ENCODE data around the gene TESK1. TPM values are rescaled to one million over a fixed set of nuclear protein-coding genes. Genes with fewer than 3 reads are reported as not detected.

TESK1 gene
- total and polyA plus RNA-seq, 2 of the 8 experiments (the other 6 are each of a cell fraction or from before 2014, with no cell fraction given), result 13.5 to 13.9 TPM

DNA sequence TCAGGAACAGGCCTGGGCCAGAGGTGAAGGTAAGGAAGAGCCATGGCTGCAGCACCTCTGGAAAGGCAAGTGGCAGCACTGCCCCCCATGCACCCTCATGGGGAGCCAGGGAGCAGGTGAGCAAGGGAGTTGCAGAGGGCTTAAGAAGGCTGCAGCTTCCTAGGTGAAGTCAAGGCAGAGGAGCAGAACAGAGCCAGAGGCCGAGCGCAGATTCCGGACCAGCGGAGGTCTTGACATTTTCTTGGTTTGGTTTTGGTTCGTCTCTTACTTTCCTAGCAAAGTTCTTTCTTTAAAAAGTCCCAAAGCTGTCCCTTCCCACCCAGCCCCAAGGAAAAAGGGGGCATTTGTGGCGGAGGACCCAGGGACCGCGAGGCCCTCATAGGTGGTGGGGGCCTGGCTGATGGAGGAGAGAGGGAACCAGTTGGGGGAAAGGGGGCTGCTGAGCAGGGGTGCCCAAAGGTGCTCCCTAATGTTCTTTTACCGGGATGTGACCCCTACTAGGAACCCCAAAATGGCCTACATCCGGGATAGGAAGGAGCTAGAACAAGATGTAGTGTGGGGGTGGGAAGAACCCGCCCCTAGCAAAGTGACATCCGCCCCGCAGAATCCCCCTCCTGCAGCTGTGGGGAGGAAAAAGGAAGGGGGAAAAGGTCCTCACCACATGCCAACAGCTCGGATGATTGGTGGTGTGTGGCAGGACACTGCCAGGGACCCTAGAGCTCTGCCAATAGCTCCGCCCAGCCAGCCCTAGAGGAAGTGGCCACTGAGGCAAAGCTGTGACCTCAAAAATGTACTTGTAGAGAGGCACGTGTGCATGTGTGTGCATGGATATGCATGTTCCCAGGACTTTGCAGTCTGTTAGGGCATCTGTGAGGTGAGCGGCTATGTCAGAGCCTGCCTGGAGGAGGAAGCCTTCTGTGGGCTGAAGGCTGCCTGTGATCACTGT is 14.1 kb downstream of the TESK1 start:
- Histone ChIP-seq H3K4ac (replicated peaks; ENCODE audit: insufficient read length, low read depth, low read length) (no peak overlapping the region), H3K4me1 (replicated peaks in 1 of 4; ENCODE audit: control insufficient read depth in 3 of 4, insufficient read depth in 4 of 4, low read length in 3 of 4) (peaks cover 0 to 9% (median 5%) of the 10 kb centered on the region in 4 experiments; a peak in 4 of 7 replicates), H3K27ac (ENCODE audit: low read depth, low read length) (no peak overlapping the region), H2BK20ac (ENCODE audit: low read length) (no peak overlapping the region), H3K18ac (ENCODE audit: extremely low read depth, low read length) (no peak overlapping the region), H3K56ac (replicated peaks; ENCODE audit: insufficient read length, low read depth, low read length) (no peak overlapping the region), H3K4me3 (ENCODE audit: extremely low read depth in 1 of 4, insufficient read depth in 2 of 4, low read depth in 3 of 4, low read length in 4 of 4) (no peak overlapping the region), H3K4me2 (ENCODE audit: insufficient read depth in 1 of 2, low read depth in 2 of 2, low read length in 2 of 2) (no peak overlapping the region), H3K79me2 (ENCODE audit: control insufficient read depth in 1 of 2, insufficient read depth in 2 of 2, low read length in 2 of 2) (no peaks in the 10 kb centered on the region), H4K8ac (ENCODE audit: extremely low read depth, insufficient read depth, low read length) (no peak overlapping the region), H4K5ac (ENCODE audit: insufficient read length, low read depth, low read length) (no peak overlapping the region), H2BK120ac (replicated peaks; ENCODE audit: low read depth, low read length) (no peak overlapping the region), H2AFZ (ENCODE audit: low read length) (no peak overlapping the region), H2BK15ac (ENCODE audit: low read length) (peak overlapping the region; percentile 90; the same call in 1 of the 2 replicates), H3K27me3 (replicated peaks in 1 of 4; ENCODE audit: control insufficient read depth in 3 of 4, extremely low read depth in 1 of 4, insufficient read depth in 3 of 4, low read length in 3 of 4) (peaks cover 0 to 18% (median 14%) of the 10 kb centered on the region in 4 experiments; a peak in 4 of 7 replicates), H3K9ac (replicated peaks in 1 of 4; ENCODE audit: extremely low read depth in 1 of 4, low read depth in 3 of 4, low read length in 3 of 4) (no peak overlapping the region), H3K9me3 (ENCODE audit: insufficient read depth in 2 of 2, low read depth in 1 of 2, low read length in 1 of 2) (no peaks in the 10 kb centered on the region), H3K79me1 (ENCODE audit: low read depth, low read length) (no peaks in the 10 kb centered on the region), H2BK12ac (ENCODE audit: low read depth, low read length) (no peak overlapping the region), H3K36me3 (ENCODE audit: control insufficient read depth in 2 of 4, insufficient read depth in 4 of 4, low read length in 3 of 4) (no peaks in the 10 kb centered on the region), H2BK5ac (ENCODE audit: low read depth, low read length) (no peak overlapping the region; the same call in 1 of the 2 replicates), H3K23ac (ENCODE audit: insufficient read length) (no peak overlapping the region), H2AK5ac (ENCODE audit: low read depth, low read length) (no peak overlapping the region), H3K23me2 (ENCODE audit: low read depth, low read length) (peaks cover 9% of the 10 kb centered on the region), H3K14ac (ENCODE audit: insufficient read length) (no peak overlapping the region), H4K91ac (replicated peaks; ENCODE audit: insufficient read length, low read length) (no peak overlapping the region), H4K20me1 (replicated peaks in 1 of 2; ENCODE audit: control insufficient read depth in 1 of 2, insufficient read depth in 2 of 2, low read length in 2 of 2) (no peaks in the 10 kb centered on the region)
- ChIA-PET POLR2A (ENCODE audit: partially characterized antibody) (interaction anchor here (0.9 to 1.2 kb wide), 3 partner anchors 28 to 32 kb away, joined by 3 read pairs; partner anchors contain the start of gene SIT1), CTCF (ENCODE audit: partially characterized antibody) (interaction anchor here (0.8 to 4.1 kb wide), 9 partner anchors 8 to 138 kb away, joined by 3 to 21 read pairs (median 5); partner anchors contain the start of genes ARHGEF39 and TESK1)
- TF ChIP-seq GTF2F1 (IDR thresholded peaks at IDR 0.05; ENCODE audit: borderline replicate concordance, low read depth, low read length) (no peak), SAP30 (IDR thresholded peaks at IDR 0.05; ENCODE audit: insufficient read depth, insufficient replicate concordance, low read length) (no peak), CHD2 (IDR thresholded peaks at IDR 0.05; ENCODE audit: low read length) (no peak), JUND (IDR thresholded peaks at IDR 0.05; ENCODE audit: low read length) (no peak), EGR1 (IDR thresholded peaks at IDR 0.05; ENCODE audit: borderline replicate concordance, low read depth, low read length) (no peak), TBP (IDR thresholded peaks at IDR 0.05; ENCODE audit: low read depth, low read length) (no peak)
- DNase-seq (ENCODE audit: low read depth in 1 of 2, low spot score in 2 of 2) (no peak), FAIRE-seq (no peak)
- WGBS, 2 experiments (ENCODE audit: extremely low coverage in 1 of 2, insufficient coverage in 1 of 2, insufficient read length in 1 of 2, insufficient replicate concordance in 2 of 2, low coverage in 1 of 2, low lambda C conversion rate in 2 of 2, missing lambda C conversion rate in 1 of 2), result 85% methylated on average over 14 of the region's 17 CpGs; no CpG with 5 or more reads in 1 of the 2 experiments
